Measurements from ENCODE around the gene PRRT2.
"Not testable (repeated sequence)": the region's sequence is repeated elsewhere in the genome, so short reads cannot be mapped to it uniquely, and the experiment has no call there.

The PRRT2 gene

DNA sequence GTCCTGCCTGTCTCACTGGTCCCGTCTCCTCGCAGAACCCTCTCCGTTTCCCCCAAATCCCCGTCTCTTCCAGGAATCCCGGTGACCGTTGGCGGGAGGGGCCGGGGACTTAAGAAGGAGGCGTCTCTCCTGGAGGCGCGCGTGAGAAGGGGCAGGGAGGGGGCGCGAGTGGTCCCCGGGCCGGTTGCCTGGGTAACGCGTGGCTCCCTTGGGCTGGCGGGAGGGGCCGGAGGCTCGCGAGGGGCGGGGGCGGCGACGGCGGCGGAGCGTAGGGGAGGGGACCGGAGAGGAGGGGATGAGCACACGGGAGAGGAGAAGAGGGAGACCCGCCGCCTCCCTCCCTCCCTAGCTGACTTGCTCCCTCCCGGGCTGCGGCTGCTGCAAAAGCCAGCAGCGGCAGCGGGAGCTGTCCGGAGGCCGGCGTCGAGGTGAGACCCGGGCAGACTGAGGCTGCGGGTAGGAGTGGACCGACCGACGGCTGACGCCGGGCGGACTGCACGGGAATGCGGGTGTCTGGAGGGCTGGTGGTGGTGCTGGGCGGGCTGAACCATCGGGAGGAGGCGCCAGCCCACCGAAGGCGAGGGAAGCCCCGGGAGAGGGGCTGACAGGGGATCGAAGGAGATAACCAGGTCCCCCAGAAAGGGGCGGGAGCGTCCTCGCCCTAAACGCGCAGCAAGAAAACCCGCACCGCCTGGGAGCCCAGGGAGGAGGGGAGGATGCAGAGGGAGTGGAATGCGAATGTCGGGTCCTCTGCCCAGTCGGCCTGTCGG, at the start of gene PRRT2:
PRRT2 (plus strand) TSS at position 298 of the 770 bp plus-strand sequence. CDS start 862 bp downstream, outside the sequence.
- no peak for DNase-seq

DNA sequence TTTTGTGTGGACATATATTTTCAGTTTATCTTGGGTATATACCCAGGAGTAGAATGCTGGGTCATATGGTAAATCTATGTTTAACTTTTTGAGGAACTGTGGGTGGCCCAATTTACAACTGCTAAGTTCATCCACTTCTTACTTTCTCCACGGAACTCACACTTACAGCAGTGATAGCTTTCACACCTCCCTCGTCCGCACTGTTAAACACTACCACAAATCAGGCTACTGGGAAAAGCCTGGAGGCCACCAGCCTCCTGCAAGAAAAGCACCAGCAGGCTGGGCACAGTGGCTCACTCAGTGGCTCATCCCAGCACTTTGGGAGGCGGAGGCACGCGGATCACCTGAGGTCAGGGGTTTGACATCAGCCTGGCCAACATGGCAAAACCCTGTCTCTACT, 48.7 kb upstream of the PRRT2 start:
- no peak for DNase-seq

GRCh38 chr16:29765167-29766032, 46.6 kb upstream of the PRRT2 start:
- no peak for DNase-seq

DNA sequence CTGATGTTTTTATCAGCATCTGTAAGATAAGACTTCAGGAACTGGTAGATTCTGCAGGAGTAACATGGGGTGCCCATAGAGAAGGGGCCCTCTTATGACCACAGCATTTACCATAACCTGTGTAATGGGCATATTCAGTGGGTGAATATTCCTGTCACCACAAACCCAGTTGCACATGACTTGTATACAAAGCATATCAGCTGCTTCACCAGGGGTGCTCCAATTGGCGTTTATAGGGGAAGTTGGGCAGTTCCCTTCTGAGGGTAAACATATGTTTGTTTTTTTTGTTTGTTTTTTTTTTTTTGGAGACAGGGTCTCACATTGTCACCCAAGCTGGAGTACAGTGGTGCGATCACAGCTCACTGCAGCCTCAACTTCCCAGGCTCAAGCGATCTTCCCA, 45.4 kb upstream of the PRRT2 start:
- DNase-seq: peak; percentile 28

DNA sequence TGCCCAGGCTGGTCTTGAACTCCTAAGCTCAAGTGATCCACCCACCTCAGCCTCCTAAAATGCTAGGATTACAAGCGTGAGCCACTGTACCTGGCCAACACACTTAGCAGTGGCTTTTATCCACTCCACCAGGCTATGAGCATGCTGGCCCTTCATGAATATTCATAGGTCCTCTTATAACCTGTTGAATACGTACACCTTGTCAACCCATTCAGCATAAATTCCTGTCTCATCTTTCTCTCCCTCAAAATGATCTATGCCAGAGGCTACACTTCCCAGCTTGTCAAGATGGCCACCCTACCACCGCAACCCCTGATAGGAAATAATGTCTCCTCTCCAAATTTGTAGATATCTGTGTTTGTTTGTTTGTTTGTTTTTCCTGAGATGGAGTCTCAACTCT, 44.9 kb upstream of the PRRT2 start:
- DNase-seq: no peak

DNA sequence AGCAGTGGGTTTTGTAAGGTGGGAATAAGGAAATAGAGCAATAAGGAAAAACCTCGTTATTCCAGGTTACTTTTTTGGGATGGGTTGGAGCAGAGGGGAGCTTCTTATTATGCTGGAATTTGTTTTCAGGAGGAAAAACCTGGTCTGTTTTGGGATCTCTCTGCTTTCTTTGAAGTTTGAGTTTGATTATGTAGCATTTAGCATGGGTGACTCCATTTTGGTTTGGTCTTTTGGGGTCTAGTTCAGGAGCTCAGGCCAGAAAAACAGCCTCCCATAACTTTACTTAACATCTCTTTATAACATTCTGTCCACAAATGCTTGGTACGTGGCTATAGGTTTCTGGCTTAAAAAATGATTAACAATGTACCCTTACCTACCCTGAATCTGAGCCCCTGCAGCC, 42.5 kb upstream of the PRRT2 start:
- no peak for DNase-seq

DNA sequence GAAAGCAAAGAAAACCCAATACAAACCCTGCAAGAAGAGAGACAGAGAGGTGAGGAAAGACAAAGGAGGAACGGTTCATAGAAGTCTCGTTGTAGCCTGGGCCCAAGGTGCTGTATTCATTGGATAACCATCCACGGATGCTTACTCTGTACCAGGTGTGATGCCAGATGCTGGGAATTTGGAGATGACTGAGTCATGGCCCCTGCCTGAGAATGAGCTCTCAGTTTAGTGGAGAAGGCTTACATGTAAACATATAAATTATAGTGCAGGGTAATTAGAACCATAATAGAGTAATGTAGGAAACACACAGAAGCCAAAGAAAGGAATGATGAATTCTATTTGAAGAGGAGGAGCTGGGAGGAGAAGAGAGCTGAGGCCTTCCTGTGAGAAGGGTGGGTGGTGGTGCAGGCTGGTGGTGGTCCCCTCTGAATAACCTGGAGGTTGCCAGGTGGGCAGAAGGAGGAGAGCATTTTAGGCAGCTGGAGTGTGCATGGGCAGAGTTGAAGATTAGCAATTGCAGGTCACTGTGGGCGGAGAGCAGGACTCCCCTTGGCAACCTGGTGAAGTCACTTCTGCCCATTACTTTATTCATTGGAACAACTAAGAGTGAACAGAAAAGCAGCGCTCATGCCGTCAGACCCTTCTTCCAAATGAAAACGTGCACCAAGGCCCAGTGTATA, 41.6 kb upstream of the PRRT2 start:
- no peak for DNase-seq

- DNase-seq: not testable (repeated sequence)
These were observed 39.7 kb upstream of the PRRT2 start for GRCh38 chr16:29772330-29772729.

DNA sequence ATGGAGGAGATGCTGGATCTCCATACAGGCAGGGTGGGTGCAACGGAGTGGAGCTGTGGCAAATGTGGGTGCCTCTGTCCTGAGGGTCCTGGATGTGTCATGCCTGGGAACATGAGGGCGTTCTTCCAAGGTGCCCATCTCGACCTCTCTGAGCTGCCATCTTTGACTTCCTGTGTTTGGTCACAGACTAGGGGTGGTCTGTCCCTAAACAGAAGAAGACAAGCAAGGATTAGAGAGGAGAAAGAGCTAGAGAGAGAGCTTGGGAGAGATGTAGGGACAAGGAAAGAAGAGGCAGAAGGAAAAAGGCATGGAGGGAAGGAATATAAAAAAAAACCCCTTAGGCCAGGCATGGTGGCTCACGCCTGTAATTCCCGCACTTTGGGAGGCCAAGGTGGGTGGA, 37.3 kb upstream of the PRRT2 start:
- DNase-seq: no peak

DNA sequence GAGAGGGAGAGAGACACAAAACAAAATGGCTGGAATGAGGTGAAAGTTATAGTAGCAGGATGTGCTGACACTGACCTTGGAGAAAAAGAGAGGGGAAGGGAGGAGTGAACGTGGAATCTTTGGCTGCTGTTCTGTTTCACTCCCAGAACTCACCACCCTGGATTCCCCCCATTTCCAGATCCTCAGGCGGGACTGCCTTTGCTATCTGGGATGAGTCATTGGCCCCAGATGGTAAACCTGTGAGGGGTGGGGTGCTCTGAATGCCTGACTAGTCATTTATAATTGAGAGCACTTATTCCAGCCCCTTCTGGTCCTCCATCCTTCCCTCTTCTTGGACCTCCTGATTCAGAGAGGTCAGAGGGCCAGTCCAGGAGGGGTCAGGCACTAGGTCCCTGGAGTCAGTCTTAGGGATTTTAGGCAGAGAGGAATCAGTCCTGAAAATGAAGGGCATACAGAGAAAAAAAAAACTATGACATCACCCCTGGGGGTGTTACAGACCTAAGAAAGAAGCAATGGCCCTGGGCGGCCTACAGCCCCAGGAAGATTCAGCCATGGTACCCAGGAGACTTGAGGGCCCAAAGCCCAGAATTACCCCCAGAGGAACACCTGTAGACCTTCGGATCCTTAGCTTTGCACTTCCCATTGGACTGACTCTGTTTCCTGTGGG, 36.1 kb upstream of the PRRT2 start:
- DNase-seq: no peak

- no peak for DNase-seq
These were observed 34.2 kb upstream of the PRRT2 start, which contains the start of gene ZG16 for GRCh38 chr16:29777576-29778350. TSS of gene ZG16 (plus strand) at chr16:29778256. CDS start at chr16:29779267, 1,011 bp downstream.

DNA sequence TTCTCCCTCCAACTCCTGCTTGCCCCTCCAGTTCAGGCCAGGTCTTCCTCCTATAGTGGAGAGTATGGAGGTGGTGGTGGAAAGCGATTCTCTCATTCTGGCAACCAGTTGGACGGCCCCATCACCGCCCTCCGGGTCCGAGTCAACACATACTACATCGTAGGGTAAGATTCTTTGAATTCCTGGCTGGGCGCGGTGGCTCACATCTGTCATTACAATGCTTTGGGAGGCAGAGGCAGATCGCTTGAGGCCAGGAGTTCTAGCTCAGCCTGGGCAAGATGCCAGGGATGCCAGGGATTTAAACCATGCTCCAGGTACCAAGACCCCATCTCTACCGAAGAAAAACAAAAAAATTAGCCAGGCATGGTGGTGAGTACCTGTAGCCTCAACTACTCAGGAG, 32.5 kb upstream of the PRRT2 start:
- no peak for DNase-seq

DNA sequence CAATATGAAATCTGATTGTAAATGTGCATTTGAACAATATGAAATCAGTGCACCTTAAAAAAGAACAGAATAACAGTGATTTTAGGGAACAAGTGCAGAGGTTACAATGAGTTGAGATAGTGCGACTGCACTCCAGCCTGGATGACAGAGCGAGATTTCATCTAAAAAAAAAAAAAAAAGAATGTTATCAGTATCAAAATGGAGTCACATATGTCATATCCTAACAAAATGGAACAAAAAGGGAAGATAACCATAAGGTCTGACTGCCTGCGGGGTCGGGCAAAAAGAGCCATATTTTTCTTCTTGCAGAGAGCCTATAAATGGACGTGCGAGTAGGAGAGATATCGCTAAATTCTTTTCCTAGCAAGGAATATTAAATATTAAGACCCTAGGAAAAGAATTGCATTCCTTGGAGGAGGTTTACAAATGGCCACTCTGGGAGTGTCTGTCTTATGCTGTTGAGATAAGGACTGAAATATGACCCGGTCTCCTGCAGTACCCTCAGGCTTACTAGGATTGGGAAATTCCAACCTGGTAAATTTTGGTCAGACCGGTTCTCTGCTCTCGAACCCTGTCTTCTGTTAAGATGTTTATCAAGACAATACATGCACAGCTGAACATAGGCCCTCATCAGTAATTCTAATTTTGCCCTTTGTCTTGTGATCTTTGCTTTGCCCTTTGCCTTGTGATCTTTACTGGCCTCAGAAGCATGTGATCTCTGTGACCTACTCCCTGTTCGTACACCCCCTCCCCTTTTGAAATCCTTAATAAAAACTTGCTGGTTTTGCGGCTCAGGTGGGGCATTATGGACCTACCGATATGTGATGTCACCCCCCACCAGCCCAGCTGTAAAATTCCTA, 28.7 kb upstream of the PRRT2 start:
- DNase-seq: not testable (repeated sequence)

DNA sequence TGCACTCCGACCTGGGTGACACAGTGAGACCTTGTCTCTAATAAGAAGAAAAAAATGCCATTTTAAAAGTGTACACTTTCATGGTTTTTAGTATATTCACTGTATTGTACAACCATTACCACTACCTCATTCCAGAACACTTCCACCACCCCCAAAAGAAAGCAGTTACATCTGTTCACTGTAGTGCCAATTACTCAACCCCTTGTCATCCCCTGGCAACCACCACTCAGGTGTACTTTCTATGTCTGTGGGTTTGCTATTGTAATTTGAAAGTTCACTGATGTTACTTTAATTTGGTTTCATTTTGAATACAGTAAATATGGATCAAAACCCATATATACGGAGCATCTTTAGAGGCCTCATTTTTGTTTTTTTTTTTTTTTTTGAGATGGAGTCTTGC, 27.8 kb upstream of the PRRT2 start:
- DNase-seq: no peak

DNA sequence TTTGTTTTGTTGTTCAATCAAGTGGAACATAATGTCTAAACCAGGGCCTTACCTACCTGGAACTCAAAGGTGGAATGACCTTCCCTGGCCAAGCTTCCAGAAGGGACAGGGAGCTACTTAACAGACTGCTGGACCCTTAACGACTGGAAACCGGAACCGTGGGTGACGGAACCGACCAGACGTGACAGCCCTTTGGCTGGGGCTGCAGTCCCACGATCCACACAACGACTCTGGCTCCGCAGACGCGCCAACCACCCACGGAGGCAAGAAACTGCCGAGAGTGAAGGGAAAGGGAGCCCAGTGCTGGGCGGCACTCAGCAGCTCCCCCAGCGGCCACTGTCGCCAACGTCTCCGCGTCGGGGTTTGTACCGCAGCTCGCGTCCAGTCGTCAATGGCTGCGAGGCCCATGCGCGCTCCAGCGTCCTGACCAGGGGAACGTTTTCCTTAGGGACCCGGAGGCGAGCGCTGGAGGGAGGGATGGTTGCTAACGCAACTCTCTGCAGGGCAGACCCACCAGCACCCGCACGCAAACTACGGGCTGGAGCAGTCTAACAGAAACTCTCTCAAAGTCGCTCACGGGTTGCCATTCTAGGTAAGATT, 27.0 kb upstream of the PRRT2 start:
- DNase-seq: peak; percentile 73

DNA sequence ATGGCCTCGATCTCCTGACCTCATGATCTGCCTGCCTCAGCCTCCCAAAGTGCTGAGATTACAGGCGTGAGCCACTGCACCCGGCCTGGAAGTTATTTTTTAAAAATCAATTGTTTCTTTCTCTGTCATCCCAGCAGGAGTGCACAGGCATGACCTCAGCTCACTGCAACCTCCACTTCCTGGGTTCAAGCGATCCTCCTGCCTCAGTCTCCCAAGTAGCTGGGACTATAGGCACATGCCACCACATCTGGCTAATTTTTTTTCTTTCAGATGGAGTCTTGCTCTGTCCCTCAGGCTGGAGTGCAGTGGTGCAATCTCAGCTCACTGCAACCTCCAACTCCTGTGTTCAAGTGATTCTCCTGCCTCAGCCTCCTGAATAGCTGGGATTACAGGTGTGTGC, 24.8 kb upstream of the PRRT2 start:
- not testable (repeated sequence) for DNase-seq

GRCh38 chr16:29789775-29790182, 22.2 kb upstream of the PRRT2 start:
- no peak for DNase-seq

- peak; percentile 100 for DNase-seq
These were observed 21.6 kb upstream of the PRRT2 start, which contains the start of gene KIF22 for GRCh38 chr16:29790183-29790948. TSS of gene KIF22 (plus strand) at chr16:29790751. CDS start at chr16:29790760, 9 bp downstream.

Measured in inflammatory macrophage treated with lipopolysaccharide for 4 hours (primary cell).